ENCODE results near the gene LCN10. TPM values are rescaled to one million over a fixed set of nuclear protein-coding genes. Genes with fewer than 3 reads are reported as not detected.

LCN10 gene
- total and polyA plus RNA-seq, 9 of the 15 experiments (the other 6 are each of a cell fraction or from before 2014, with no cell fraction given), result 0.10 to 0.21 (median 0.14) TPM; not detected in 6

DNA sequence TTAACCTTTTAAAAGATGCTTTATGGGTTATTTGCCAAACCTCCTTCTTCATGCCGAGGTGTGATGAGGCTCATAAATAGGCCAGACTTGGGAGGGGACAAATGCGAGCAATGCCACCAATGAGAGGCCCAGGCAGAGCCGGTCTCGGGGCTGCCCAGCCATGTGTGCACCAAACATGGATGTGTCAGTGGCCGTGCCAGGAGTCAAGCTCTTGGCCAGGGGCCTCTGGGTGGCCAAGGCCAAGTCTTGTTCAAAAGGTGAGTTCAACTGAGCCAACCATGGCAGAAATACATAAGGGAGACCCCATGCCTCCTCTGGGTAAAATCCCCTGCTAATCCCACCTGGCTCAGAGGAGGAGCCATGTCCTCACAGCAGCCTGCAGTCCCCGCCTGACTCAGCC, 32.5 kb upstream of the LCN10 start:
- H2AFZ ChIP-seq (ENCODE audit: low read depth, low read length), result no peak overlapping the region
- no peak overlapping the region for H3K4me3 ChIP-seq
- ATAC-seq, result no peak
- no peaks in the 10 kb centered on the region for H3K27me3 ChIP-seq (ENCODE audit: control insufficient read depth in 2 of 2, insufficient read depth in 2 of 2, low read length in 2 of 2)
- ChIA-PET CTCF (ENCODE audit: low intra/inter-chr PET ratio) (interaction anchor here (0.6 kb wide), 1 partner anchor 861 kb away, joined by 8 read pairs; no protein-coding TSS in a partner anchor), POLR2A (interaction anchor here (1.4 kb wide), 1 partner anchor 9 kb away, joined by 3 read pairs; no protein-coding TSS in a partner anchor)
- no peaks in the 10 kb centered on the region for H3K36me3 ChIP-seq (ENCODE audit: control insufficient read depth, insufficient read depth, low read length)
- no peak overlapping the region for H3K27ac ChIP-seq (ENCODE audit: extremely low read depth, low read depth, low read length)
- BruUV-seq (replicated peaks), result no TSS peak
- H3K9me3 ChIP-seq (replicated peaks; ENCODE audit: control insufficient read depth, insufficient read depth, low read depth, low read length), result peaks cover 11% of the 10 kb centered on the region
- in situ Hi-C loops (cut with MboI), result loop anchor here (25.0 kb wide), 1 partner anchor 462 kb away; the partner anchor contains the start of genes CYSRT1, RNF224, SLC34A3 and TUBB4B
- peaks cover 5 to 7% of the 10 kb centered on the region in 2 experiments; a peak in 3 of 5 replicates for H3K4me1 ChIP-seq (replicated peaks in 1 of 2; ENCODE audit: control insufficient read depth in 2 of 2, insufficient read depth in 2 of 2, low read length in 2 of 2)
- H3K9ac ChIP-seq (ENCODE audit: insufficient read depth in 1 of 2, low read depth in 2 of 2, low read length in 2 of 2), result no peak overlapping the region
- no peaks in the 10 kb centered on the region for H3K79me2 ChIP-seq (ENCODE audit: control insufficient read depth, insufficient read depth, low read length)
- no peaks in the 10 kb centered on the region for H3K9me1 ChIP-seq (ENCODE audit: control insufficient read depth, insufficient read depth, low read length)
- DNase-seq (ENCODE audit: extremely low read depth in 1 of 4, low spot score in 3 of 4), result no peak
- FAIRE-seq, result no peak
- intact Hi-C loops (cut with micrococcal nuclease), result no loop called here
- WGBS (ENCODE audit: insufficient coverage, low coverage, missing lambda C conversion rate), result 52% methylated on average over 6 of the region's 6 CpGs
- no peaks in the 10 kb centered on the region for H4K20me1 ChIP-seq (replicated peaks; ENCODE audit: control insufficient read depth, insufficient read depth, low read length)
- TF ChIP-seq, protein P1, sequence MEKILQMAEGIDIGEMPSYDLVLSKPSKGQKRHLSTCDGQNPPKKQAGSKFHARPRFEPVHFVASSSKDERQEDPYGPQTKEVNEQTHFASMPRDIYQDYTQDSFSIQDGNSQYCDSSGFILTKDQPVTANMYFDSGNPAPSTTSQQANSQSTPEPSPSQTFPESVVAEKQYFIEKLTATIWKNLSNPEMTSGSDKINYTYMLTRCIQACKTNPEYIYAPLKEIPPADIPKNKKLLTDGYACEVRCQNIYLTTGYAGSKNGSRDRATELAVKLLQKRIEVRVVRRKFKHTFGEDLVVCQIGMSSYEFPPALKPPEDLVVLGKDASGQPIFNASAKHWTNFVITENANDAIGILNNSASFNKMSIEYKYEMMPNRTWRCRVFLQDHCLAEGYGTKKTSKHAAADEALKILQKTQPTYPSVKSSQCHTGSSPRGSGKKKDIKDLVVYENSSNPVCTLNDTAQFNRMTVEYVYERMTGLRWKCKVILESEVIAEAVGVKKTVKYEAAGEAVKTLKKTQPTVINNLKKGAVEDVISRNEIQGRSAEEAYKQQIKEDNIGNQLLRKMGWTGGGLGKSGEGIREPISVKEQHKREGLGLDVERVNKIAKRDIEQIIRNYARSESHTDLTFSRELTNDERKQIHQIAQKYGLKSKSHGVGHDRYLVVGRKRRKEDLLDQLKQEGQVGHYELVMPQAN (IDR thresholded peaks at IDR 0.05; ENCODE audit: borderline replicate concordance), result no peak
- TF ChIP-seq, protein P2, sequence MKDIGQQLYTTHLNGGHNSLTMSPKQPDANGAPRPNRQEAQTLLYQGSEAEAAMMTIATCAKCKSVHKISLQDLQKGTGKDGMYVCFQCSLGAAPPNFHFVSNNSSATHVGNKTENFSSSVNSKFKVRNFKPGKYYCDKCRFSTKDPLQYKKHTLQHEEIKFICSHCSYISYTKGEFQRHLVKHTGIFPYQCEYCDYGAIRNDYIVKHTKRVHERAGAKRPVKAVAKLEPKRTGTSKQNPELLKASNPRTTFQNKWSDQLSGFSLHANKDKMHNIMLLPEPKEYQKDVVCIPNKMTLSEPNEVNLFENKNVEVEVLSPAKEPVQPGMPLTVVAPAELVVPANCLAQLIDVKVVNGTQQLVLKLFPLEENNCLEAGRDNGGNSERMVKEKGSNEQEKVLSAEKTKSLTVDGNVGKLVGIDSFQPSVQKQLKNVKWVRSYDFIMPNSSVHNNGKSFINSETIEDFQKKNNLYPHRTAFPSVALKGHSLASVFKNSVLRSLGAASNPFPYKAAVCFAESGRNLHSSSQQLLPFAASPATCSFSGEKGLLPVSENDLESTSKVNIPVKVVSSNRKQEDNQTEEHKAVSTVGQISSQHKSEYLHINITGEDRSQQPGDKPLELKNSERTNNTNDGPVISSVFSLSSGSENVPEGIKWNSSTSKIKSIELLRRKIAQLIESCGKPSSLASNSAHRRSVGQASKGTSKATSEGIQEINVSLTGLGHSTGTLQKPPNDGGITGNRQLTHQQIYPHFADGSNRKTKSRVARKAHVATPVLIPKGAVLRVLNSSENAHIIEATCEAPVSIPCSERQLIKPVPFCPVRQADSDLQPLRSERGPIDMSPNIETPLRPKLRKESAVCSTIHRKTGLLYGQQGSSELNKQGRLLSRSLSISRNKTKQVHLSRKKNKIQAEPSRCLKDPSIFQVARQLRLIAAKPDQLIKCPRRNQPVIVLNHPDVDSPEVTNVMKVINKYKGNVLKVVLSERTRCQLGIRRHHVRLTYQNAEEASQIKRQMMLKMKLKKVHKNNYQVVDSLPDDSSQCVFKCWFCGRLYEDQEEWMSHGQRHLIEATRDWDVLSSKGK (CRISPR knock-in tag; IDR thresholded peaks at IDR 0.05), result no peak
- no peak overlapping the region for H3K4me2 ChIP-seq (ENCODE audit: insufficient read depth, low read length)
